Measurements from ENCODE around the gene SCUBE1.

Gene SCUBE1

DNA sequence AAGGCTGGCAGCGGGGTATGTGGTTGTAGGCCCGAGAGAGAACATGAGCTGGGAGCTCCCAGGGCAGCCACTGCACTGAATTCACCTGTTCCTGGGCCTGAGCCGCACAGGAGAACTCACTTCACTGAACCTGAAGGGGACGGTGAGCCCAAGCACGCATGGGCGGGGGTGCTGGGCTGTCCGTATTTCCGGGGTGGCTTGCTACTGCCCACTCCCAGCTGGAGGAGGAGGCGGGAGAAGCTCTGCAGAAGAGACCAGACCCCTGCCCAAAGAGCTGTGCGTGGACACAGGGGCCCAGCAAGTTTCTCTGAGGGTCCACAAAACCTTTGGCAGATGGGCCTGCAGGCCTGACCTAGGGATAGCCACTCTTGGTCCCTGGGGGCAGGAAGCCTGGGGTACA lies 161.1 kb downstream of the SCUBE1 start:
- no peak overlapping the region for H3K4me3 Mint-ChIP-seq
- ATAC-seq (ENCODE audit: low read depth) (no peak), DNase-seq (ENCODE audit: low spot score in 2 of 2) (no peak)
- H3K9me3 Mint-ChIP-seq = no peaks in the 10 kb centered on the region
- H3K27ac Mint-ChIP-seq = no peak overlapping the region
- H3K27me3 Mint-ChIP-seq = no peaks in the 10 kb centered on the region
- H3K4me1 Mint-ChIP-seq = peaks cover 6% of the 10 kb centered on the region
- no peaks in the 10 kb centered on the region for H3K36me3 Mint-ChIP-seq

GRCh38 chr22:43181321-43182076 lies 161.7 kb downstream of the SCUBE1 start:
- DNase-seq (ENCODE audit: low spot score in 2 of 2) = no peak
- Mint-ChIP-seq H3K36me3 (no peaks in the 10 kb centered on the region), H3K27ac (no peak overlapping the region), H3K9me3 (no peaks in the 10 kb centered on the region), H3K27me3 (no peaks in the 10 kb centered on the region), H3K4me3 (no peak overlapping the region), H3K4me1 (peaks cover 6% of the 10 kb centered on the region)
- ATAC-seq (ENCODE audit: low read depth) = no peak

DNA sequence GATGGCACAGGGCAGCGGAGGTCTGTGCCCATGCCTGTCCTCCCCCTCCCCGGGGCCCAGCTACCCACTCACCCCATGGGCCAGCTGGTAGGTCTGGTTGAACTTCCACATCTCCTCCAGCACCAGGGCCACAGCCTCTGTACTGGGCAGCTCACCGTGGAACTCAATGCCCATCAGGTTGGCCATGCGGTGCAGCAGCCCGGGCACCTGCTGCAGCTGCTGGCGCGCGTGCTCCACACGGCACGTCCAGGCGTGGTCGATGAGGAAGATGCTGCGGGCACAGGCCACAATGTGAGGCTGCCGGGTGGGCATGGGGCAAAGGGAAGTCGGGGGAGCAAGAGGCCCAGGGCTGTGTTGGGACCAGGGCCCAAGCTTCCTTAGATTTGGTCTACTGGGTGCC lies 162.5 kb downstream of the SCUBE1 start:
- Mint-ChIP-seq H3K36me3 (no peaks in the 10 kb centered on the region), H3K27me3 (no peaks in the 10 kb centered on the region), H3K27ac (no peak overlapping the region), H3K9me3 (no peaks in the 10 kb centered on the region), H3K4me1 (peaks cover 6% of the 10 kb centered on the region), H3K4me3 (no peak overlapping the region)
- ATAC-seq (ENCODE audit: low read depth) = no peak
- no peak for DNase-seq (ENCODE audit: low spot score in 2 of 2)

GRCh38 chr22:43179911-43180195 lies 163.3 kb downstream of the SCUBE1 start:
- ATAC-seq (ENCODE audit: low read depth) (no peak), DNase-seq (ENCODE audit: low spot score in 2 of 2) (no peak)
- H3K4me1 Mint-ChIP-seq = peaks cover 2% of the 10 kb centered on the region
- H3K27me3 Mint-ChIP-seq = no peaks in the 10 kb centered on the region
- no peak overlapping the region for H3K4me3 Mint-ChIP-seq
- H3K36me3 Mint-ChIP-seq = no peaks in the 10 kb centered on the region
- no peaks in the 10 kb centered on the region for H3K9me3 Mint-ChIP-seq
- no peak overlapping the region for H3K27ac Mint-ChIP-seq

DNA sequence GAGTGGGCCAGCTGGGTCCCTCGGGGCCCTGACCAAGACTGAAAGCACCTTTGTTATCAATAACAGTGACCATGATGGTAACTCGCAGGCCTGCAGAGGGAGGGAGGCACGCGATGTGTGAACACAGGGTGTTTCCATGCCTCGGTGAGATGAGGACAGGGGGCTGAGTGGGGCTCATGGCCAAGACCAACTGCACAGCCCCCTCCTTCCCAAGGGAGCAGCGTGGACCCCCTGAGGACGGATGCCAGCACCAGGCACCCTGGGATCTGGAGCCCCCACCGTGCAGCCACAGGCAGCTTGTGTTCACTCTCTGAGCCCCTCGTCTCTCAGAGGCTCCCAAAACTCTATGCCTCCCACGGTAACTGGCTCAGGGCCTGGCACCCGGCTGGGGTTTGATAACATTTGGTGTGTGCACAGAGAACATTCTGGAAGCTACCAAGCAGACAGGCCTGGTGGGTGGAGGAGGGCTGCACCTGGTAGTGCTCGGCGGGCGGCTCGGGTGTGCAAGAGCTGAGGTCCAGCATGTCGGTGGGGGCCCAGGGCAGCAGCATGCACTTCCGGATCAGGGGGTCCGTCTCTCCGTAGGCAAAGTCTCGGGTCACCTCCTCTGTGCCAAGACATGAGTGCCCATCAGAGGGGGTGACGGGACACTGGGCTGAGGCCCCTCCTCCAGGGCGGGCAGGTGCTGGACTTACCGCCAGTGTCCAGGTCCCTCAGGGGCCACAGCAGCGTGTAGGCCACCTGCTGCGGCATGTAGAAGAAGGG lies 163.8 kb downstream of the SCUBE1 start:
- Mint-ChIP-seq H3K4me1 (peaks cover 2% of the 10 kb centered on the region), H3K27ac (no peak overlapping the region), H3K36me3 (no peaks in the 10 kb centered on the region), H3K4me3 (no peak overlapping the region), H3K27me3 (no peaks in the 10 kb centered on the region), H3K9me3 (no peaks in the 10 kb centered on the region)
- ATAC-seq (ENCODE audit: low read depth) (no peak), DNase-seq (ENCODE audit: low spot score in 2 of 2) (no peak)

DNA sequence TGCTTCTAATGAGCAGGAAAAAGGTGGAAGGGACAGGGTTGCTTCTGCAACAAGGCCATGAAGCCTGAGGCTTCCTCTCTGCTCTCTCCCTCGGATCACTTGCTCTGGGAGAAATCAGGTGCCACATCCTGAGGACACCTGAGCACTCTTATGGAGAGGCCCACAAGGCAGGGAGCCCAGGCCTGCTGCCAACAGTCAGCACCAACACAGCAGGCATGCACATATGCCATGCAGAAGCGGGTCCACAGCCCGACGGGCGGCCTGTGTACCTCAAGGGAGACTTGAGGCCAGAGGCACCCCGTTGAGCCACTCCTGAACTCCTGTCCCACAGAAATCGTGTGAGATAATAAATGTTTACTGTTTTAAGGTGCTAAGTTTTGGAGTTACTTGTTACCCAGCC lies 165.7 kb downstream of the SCUBE1 start:
- H3K36me3 Mint-ChIP-seq = peaks cover 3% of the 10 kb centered on the region

DNA sequence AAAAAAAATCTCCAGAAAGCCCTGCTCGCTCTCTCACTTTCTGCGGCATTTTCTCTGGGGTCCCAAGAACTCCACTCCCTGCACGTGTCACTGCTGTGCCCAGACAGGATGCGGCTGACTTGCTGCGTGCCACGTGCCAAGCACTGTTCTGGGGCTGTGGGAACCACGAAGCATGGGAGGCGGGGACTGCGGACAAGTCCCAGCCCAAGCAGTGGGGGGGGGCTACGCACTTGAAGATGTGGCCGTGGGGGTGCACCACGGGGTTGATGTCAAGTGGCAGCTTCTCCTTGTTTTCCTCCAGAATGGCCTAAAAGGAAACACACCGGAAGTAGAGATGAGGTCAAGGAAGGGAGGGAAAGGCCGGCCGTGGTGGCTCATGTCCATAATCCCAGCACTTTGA lies 167.1 kb downstream of the SCUBE1 start:
- H3K9me3 Mint-ChIP-seq = no peaks in the 10 kb centered on the region
- no peaks in the 10 kb centered on the region for H3K27me3 Mint-ChIP-seq
- ATAC-seq (ENCODE audit: low read depth) (no peak), DNase-seq (ENCODE audit: low spot score in 2 of 2) (no peak)
- peaks cover 3% of the 10 kb centered on the region for H3K36me3 Mint-ChIP-seq
- H3K27ac Mint-ChIP-seq = no peak overlapping the region
- H3K4me3 Mint-ChIP-seq = no peak overlapping the region
- H3K4me1 Mint-ChIP-seq = no peaks in the 10 kb centered on the region

More for the DNA sequence above, 165.7 kb downstream of the SCUBE1 start:
- H3K4me1 Mint-ChIP-seq = peaks cover 2% of the 10 kb centered on the region
- ATAC-seq (ENCODE audit: low read depth) (no peak), DNase-seq (ENCODE audit: low spot score in 2 of 2) (no peak)
- no peaks in the 10 kb centered on the region for H3K9me3 Mint-ChIP-seq
- H3K4me3 Mint-ChIP-seq = no peak overlapping the region
- no peak overlapping the region for H3K27ac Mint-ChIP-seq
- H3K27me3 Mint-ChIP-seq = no peaks in the 10 kb centered on the region

- no peak overlapping the region for H3K4me3 Mint-ChIP-seq
- no peak for ATAC-seq (ENCODE audit: low read depth)
- H3K27me3 Mint-ChIP-seq = no peaks in the 10 kb centered on the region
- H3K9me3 Mint-ChIP-seq = no peaks in the 10 kb centered on the region
- no peak overlapping the region for H3K27ac Mint-ChIP-seq
- no peak for DNase-seq (ENCODE audit: low spot score in 2 of 2)
- H3K36me3 Mint-ChIP-seq = peaks cover 5% of the 10 kb centered on the region
- H3K4me1 Mint-ChIP-seq = no peaks in the 10 kb centered on the region
Observed at GRCh38 chr22:43174941-43175531, 168.1 kb downstream of the SCUBE1 start.

DNA sequence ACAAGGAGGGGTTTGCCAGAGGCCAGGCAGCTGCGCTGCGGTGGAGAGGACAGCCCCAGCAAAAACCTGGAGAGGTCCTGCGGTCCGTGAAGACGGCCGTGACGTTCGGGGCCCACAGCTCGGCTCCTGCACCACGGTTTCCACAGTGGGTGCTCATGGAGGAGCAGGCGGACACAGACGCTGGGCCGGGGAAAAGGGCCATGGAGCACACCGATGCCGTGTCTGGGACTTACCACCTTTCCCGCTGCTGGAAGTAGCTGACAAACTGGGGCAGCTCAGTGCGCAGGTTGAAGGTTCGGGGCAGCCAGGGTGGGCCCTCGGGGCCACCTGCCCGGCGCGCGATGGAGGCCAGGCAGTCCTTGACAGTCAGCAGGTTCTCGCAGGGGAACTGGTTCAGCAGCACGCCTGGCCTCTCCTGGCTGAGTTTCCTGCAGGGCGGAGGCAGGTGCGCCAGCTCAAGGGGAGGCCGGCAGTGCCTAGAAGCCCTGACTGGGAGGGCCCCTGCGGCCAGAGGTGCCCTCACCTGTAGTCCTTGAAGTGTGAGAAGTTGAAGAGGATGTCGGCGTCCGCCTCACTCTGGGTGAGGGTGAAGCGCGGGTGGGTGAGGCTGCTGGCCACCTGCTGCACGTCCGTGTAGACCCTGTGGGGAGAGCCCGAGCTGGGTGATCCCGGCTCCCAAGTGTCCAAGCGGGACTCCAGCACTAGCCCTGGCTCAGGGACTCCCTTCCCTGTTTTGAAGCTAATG lies 169.0 kb downstream of the SCUBE1 start:
- H3K9me3 Mint-ChIP-seq = no peaks in the 10 kb centered on the region
- DNase-seq (ENCODE audit: low spot score in 2 of 2) (no peak), ATAC-seq (ENCODE audit: low read depth) (no peak)
- H3K4me1 Mint-ChIP-seq = no peaks in the 10 kb centered on the region
- H3K4me3 Mint-ChIP-seq = no peak overlapping the region
- H3K27ac Mint-ChIP-seq = no peak overlapping the region
- no peaks in the 10 kb centered on the region for H3K27me3 Mint-ChIP-seq
- peaks cover 5% of the 10 kb centered on the region for H3K36me3 Mint-ChIP-seq

DNA sequence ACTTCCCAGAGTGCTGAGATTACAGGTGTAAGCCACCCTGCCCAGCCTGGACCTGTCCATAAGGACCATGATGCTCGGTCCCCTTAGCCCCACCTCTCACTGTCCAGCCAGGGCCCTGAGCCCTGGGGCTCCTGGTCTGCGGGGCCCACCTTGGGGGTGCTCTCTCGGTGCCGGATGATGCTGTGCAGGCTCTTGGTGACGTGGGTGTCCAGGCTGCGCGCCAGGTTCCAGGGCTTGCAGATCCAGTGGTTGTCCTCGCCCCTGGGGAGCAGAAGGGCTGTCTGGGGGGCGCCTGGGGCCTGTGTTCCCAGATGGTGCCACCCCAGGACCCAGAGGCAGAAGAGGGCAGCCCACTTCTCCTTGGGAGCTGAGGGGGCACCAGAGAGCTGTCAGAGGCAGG lies 169.6 kb downstream of the SCUBE1 start:
- Mint-ChIP-seq H3K9me3 (no peaks in the 10 kb centered on the region), H3K4me3 (no peak overlapping the region), H3K36me3 (peaks cover 5% of the 10 kb centered on the region), H3K4me1 (no peaks in the 10 kb centered on the region), H3K27ac (no peak overlapping the region), H3K27me3 (no peaks in the 10 kb centered on the region)
- DNase-seq (ENCODE audit: low spot score in 2 of 2) (no peak), ATAC-seq (ENCODE audit: low read depth) (no peak)

DNA sequence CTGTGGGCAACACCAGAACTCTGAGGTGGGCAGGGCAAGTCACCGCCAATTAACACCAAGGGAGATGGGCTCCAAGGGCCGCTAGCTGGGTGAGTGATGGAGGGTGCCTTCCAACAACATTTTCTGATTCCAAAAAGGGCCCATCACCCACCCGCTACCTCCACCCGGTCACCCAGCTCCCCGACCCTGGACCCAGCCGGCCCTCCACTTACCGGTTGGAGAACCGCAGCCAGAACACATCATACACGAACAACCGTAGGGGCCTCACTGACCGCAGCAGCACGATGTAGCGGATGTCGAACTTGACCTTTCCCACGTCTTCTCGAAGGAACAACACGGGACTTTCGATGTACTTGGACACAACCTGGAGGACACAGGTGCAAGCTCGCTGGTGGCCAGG lies 171.0 kb downstream of the SCUBE1 start:
- peaks cover 9% of the 10 kb centered on the region for H3K36me3 Mint-ChIP-seq
- no peak overlapping the region for H3K4me3 Mint-ChIP-seq
- ATAC-seq (ENCODE audit: low read depth) (no peak), DNase-seq (ENCODE audit: low spot score in 2 of 2) (no peak)
- no peaks in the 10 kb centered on the region for H3K9me3 Mint-ChIP-seq
- H3K4me1 Mint-ChIP-seq = no peaks in the 10 kb centered on the region
- H3K27me3 Mint-ChIP-seq = no peaks in the 10 kb centered on the region
- no peak overlapping the region for H3K27ac Mint-ChIP-seq

- Mint-ChIP-seq H3K4me1 (no peaks in the 10 kb centered on the region), H3K4me3 (no peak overlapping the region)
- no peak for DNase-seq (ENCODE audit: low spot score in 2 of 2)
Observed at GRCh38 chr22:43171607-43172006, 171.6 kb downstream of the SCUBE1 start.

DNA sequence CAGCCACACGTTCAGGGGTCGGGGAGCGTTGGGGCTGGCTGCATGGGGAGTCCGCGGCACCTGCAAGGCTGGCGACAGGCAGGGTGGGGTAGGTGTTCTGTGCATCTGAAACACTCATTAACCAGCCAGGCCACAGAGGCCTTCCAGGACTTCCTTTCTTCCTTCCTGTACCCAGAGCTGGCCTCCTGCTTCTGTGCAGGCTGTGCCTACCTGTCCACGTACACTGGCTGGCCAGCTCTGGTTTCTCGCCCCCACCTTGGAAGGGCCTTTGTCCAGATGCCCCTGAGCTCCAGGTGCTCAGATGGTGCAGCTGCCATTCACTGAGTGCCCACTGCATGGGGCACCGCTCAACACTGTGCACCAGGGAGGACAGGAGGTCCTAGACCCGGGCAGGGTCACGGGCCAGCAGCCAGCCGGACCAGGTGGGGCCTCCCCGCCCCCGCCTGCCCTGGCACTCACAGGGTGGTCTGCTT lies 172.1 kb downstream of the SCUBE1 start:
- DNase-seq (ENCODE audit: low spot score in 2 of 2) = no peak
- Mint-ChIP-seq H3K9me3 (no peaks in the 10 kb centered on the region), H3K27me3 (no peaks in the 10 kb centered on the region), H3K4me3 (no peak overlapping the region), H3K27ac (no peak overlapping the region), H3K4me1 (no peaks in the 10 kb centered on the region), H3K36me3 (peaks cover 9% of the 10 kb centered on the region)
- no peak for ATAC-seq (ENCODE audit: low read depth)

More at GRCh38 chr22:43171607-43172006, 171.6 kb downstream of the SCUBE1 start:
- Mint-ChIP-seq H3K27me3 (no peaks in the 10 kb centered on the region), H3K9me3 (no peaks in the 10 kb centered on the region), H3K27ac (no peak overlapping the region), H3K36me3 (peaks cover 9% of the 10 kb centered on the region)
- ATAC-seq (ENCODE audit: low read depth) = no peak

DNA sequence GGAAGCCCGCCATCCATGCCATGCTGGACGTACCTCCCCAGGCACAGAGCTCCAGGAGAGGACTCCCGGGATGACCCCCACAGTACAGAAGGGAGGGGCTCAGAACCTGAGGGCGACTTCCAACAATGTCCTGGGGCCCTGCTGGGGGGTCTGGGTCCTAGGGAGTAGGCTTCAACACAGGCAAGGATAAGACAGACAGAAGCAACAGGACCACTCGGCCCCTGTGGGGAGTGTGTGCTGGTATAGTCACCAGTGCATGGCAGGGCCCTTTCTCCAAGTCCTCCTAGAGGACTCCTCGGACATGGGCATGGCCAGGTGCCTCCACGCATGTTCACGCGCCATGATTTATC lies 173.1 kb downstream of the SCUBE1 start:
- ATAC-seq (ENCODE audit: low read depth) (no peak), DNase-seq (ENCODE audit: low spot score in 2 of 2) (no peak)
- Mint-ChIP-seq H3K36me3 (peaks cover 9% of the 10 kb centered on the region), H3K4me3 (no peak overlapping the region), H3K27me3 (no peaks in the 10 kb centered on the region), H3K4me1 (no peaks in the 10 kb centered on the region), H3K9me3 (no peaks in the 10 kb centered on the region), H3K27ac (no peak overlapping the region)

All from memory B cell (primary cell).